Measurements from ENCODE around the gene ZDHHC8. TPM values are rescaled to one million over a fixed set of nuclear protein-coding genes. Genes with fewer than 3 reads are reported as not detected.

The ZDHHC8 gene
- total RNA-seq, 4 donors from 2014 or later: 11.8 to 27.8 (median 16.4) TPM

- WGBS, 2 donors (ENCODE audit: low coverage in 1 of 2): 87 to 92% methylated on average over 2 to 3 of the region's 8 CpGs
- TF ChIP-seq POLR2AphosphoS5 (IDR thresholded peaks at IDR 0.05): no peak
- TF ChIP-seq POLR2A (IDR thresholded peaks at IDR 0.05): no peak
- TF ChIP-seq EP300 (IDR thresholded peaks at IDR 0.05): no peak
- TF ChIP-seq CTCF (IDR thresholded peaks at IDR 0.05): no peak
- no peak for ATAC-seq
These were observed 43.3 kb upstream of the ZDHHC8 start for GRCh38 chr22:20088263-20088648.

GRCh38 chr22:20089226-20089976, 42.2 kb upstream of the ZDHHC8 start:
- no peaks in the 10 kb centered on the region for H3K9me3 ChIP-seq
- H3K4me3 ChIP-seq: no peak overlapping the region
- 89 to 90% methylated on average over 4 to 10 of the region's 17 CpGs for WGBS, 2 donors (ENCODE audit: low coverage in 1 of 2)
- H3K4me1 ChIP-seq: peaks cover 0 to 17% (median 8%) of the 10 kb centered on the region in 3 donors
- no peak for ATAC-seq
- H3K36me3 ChIP-seq: peaks cover 0 to 90% of the 10 kb centered on the region in 2 donors
- no peak for TF ChIP-seq POLR2AphosphoS5 (IDR thresholded peaks at IDR 0.05)
- TF ChIP-seq CTCF (IDR thresholded peaks at IDR 0.05): no peak
- TF ChIP-seq EP300 (IDR thresholded peaks at IDR 0.05): no peak
- TF ChIP-seq POLR2A (IDR thresholded peaks at IDR 0.05): no peak
- no peaks in the 10 kb centered on the region for H3K27me3 ChIP-seq
- H3K27ac ChIP-seq: no peak overlapping the region

More at GRCh38 chr22:20088263-20088648, 43.3 kb upstream of the ZDHHC8 start:
- H3K4me3 ChIP-seq: no peak overlapping the region
- H3K27me3 ChIP-seq: no peaks in the 10 kb centered on the region
- peaks cover 0 to 78% of the 10 kb centered on the region in 2 donors for H3K36me3 ChIP-seq
- H3K9me3 ChIP-seq: no peaks in the 10 kb centered on the region
- H3K4me1 ChIP-seq: peaks cover 0 to 29% (median 15%) of the 10 kb centered on the region in 3 donors
- H3K27ac ChIP-seq: no peak overlapping the region

GRCh38 chr22:20089977-20090729, 41.5 kb upstream of the ZDHHC8 start:
- Histone ChIP-seq H3K36me3 (peaks cover 0 to 97% of the 10 kb centered on the region in 2 donors), H3K27ac (no peak overlapping the region), H3K4me1 (peaks cover 0 to 10% (median under 1%) of the 10 kb centered on the region in 3 donors), H3K4me3 (no peak overlapping the region), H3K9me3 (no peaks in the 10 kb centered on the region), H3K27me3 (no peaks in the 10 kb centered on the region)
- no peak for ATAC-seq
- no peak for TF ChIP-seq POLR2AphosphoS5 (IDR thresholded peaks at IDR 0.05)
- no peak for TF ChIP-seq CTCF (IDR thresholded peaks at IDR 0.05)
- no peak for TF ChIP-seq POLR2A (IDR thresholded peaks at IDR 0.05)
- no peak for TF ChIP-seq EP300 (IDR thresholded peaks at IDR 0.05)
- WGBS, 2 donors (ENCODE audit: low coverage in 1 of 2): 87 to 97% methylated on average over 7 to 9 of the region's 11 CpGs

- Histone ChIP-seq H3K9me3 (no peaks in the 10 kb centered on the region), H3K36me3 (peaks cover 0 to 100% of the 10 kb centered on the region in 2 donors), H3K4me1 (peaks cover 0 to 3% (median 0%) of the 10 kb centered on the region in 3 donors), H3K27ac (no peak overlapping the region), H3K4me3 (no peak overlapping the region), H3K27me3 (no peaks in the 10 kb centered on the region)
- WGBS, 2 donors (ENCODE audit: low coverage in 1 of 2): 92 to 100% methylated on average over 3 to 4 of the region's 9 CpGs
- ATAC-seq: no peak
- TF ChIP-seq POLR2AphosphoS5 (IDR thresholded peaks at IDR 0.05): no peak
- no peak for TF ChIP-seq POLR2A (IDR thresholded peaks at IDR 0.05)
- TF ChIP-seq CTCF (IDR thresholded peaks at IDR 0.05): no peak
- TF ChIP-seq EP300 (IDR thresholded peaks at IDR 0.05): no peak
These were observed 40.8 kb upstream of the ZDHHC8 start for GRCh38 chr22:20090730-20091240.
